Measurements from ENCODE around the gene HJURP. TPM values are rescaled to one million over a fixed set of nuclear protein-coding genes. Genes with fewer than 3 reads are reported as not detected.

Gene HJURP
- total and polyA plus RNA-seq, 9 of the 15 experiments (the other 6 are each of a cell fraction or from before 2014, with no cell fraction given), result 13.8 to 102 (median 28.3) TPM

GRCh38 chr2:233811732-233812131, 42.6 kb downstream of the HJURP start:
- ATAC-seq, result no peak
- TF ChIP-seq MXD1 (CRISPR knock-in tag; IDR thresholded peaks at IDR 0.05; ENCODE audit: borderline replicate concordance, poor library complexity, severe bottlenecking) (no peak), HMG20B (CRISPR knock-in tag; IDR thresholded peaks at IDR 0.05) (no peak), ZNF696 (CRISPR knock-in tag; conservative IDR thresholded peaks at IDR 0.05) (no peak), TCF3 (CRISPR knock-in tag; IDR thresholded peaks at IDR 0.05) (no peak), DDX20 (tag; IDR thresholded peaks at IDR 0.05; ENCODE audit: low read depth) (no peak), C11orf30 (IDR thresholded peaks at IDR 0.05; ENCODE audit: low read depth) (no peak), KDM4B (IDR thresholded peaks at IDR 0.05; ENCODE audit: borderline replicate concordance in 2 of 2, low read depth in 1 of 2) (no peak), RAD21 (CRISPR knock-in tag; conservative IDR thresholded peaks at IDR 0.05 in 1 of 2, IDR thresholded peaks at IDR 0.05 in 1 of 2) (no peak), ASH1L (IDR thresholded peaks at IDR 0.05; ENCODE audit: borderline replicate concordance, low read depth, partially characterized antibody) (no peak), NCOA1 (IDR thresholded peaks at IDR 0.05; ENCODE audit: low read depth) (no peak), SP2 (IDR thresholded peaks at IDR 0.05; ENCODE audit: extremely low read depth, low read depth, low read length, poor library complexity, severe bottlenecking) (no peak), BRCA1 (IDR thresholded peaks at IDR 0.05) (no peak), BRCA1 (CRISPR knock-in tag; IDR thresholded peaks at IDR 0.05) (no peak), MCM5 (IDR thresholded peaks at IDR 0.05; ENCODE audit: low read depth) (no peak), CBFB (CRISPR knock-in tag; IDR thresholded peaks at IDR 0.05) (no peak), KAT2B (IDR thresholded peaks at IDR 0.05; ENCODE audit: low read depth, low read length) (no peak)
- POLR2A ChIA-PET, result no interaction called here
- Histone ChIP-seq H3K36me3 (ENCODE audit: control insufficient read depth, insufficient read depth, low read length) (no peaks in the 10 kb centered on the region), H3K4me1 (replicated peaks in 1 of 2; ENCODE audit: control insufficient read depth in 2 of 2, insufficient read depth in 2 of 2, low read length in 2 of 2) (no peaks in the 10 kb centered on the region; a peak in 1 of 5 replicates), H3K9me3 (replicated peaks; ENCODE audit: control insufficient read depth, insufficient read depth, low read depth, low read length) (no peaks in the 10 kb centered on the region), H3K27me3 (ENCODE audit: control insufficient read depth in 2 of 2, insufficient read depth in 2 of 2, low read length in 2 of 2) (peaks cover 2 to 30% of the 10 kb centered on the region in 2 experiments; a peak in 3 of 5 replicates), H3K4me2 (ENCODE audit: insufficient read depth, low read length) (no peak overlapping the region), H3K27ac (ENCODE audit: extremely low read depth, low read depth, low read length) (no peak overlapping the region), H3K9ac (ENCODE audit: insufficient read depth in 1 of 2, low read depth in 2 of 2, low read length in 2 of 2) (no peak overlapping the region), H3K4me3 (no peak overlapping the region), H3K9me1 (ENCODE audit: control insufficient read depth, insufficient read depth, low read length) (no peaks in the 10 kb centered on the region), H4K20me1 (replicated peaks; ENCODE audit: control insufficient read depth, insufficient read depth, low read length) (no peaks in the 10 kb centered on the region), H3K79me2 (ENCODE audit: control insufficient read depth, insufficient read depth, low read length) (no peaks in the 10 kb centered on the region), H2AFZ (ENCODE audit: low read depth, low read length) (no peak overlapping the region)
- BruUV-seq (replicated peaks), result no TSS peak
- intact Hi-C loops (cut with micrococcal nuclease) (no loop called here), in situ Hi-C loops (cut with MboI) (no loop called here)
- CTCF ChIA-PET (ENCODE audit: low intra/inter-chr PET ratio), result no interaction called here
- WGBS (ENCODE audit: insufficient coverage, low coverage, missing lambda C conversion rate), result 0% methylated on average over 6 of the region's 8 CpGs
- no peak for FAIRE-seq
- DNase-seq (ENCODE audit: extremely low read depth in 1 of 4, low spot score in 3 of 4), result no peak

All from K562 (cell line).